Colonic mucosa (tissue), 4 donors: Measurements from ENCODE around the gene PCGF3. TPM values are rescaled to one million over a fixed set of nuclear protein-coding genes. Genes with fewer than 3 reads are reported as not detected.
A peak's percentile ranks its signal among the peaks of the same experiment; 100 is the strongest.
"Not testable (repeated sequence)": the region's sequence is repeated elsewhere in the genome, so short reads cannot be mapped to it uniquely, and the experiment has no call there.

Experiments used
- DNase-seq: peaks from one replicate; pipeline ENCODE4 v3.0.0-alpha.2; 2020
- H3K27ac ChIP-seq: fragments of 200-600 bp; one replicate; pipeline ENCODE4 v1.8.0; 2021
- H3K27me3 ChIP-seq: fragments of 200-600 bp; one replicate; pipeline ENCODE4 v1.8.0; 2021
- H3K36me3 ChIP-seq: fragments of 200-600 bp; one replicate; pipeline ENCODE4 v1.8.0; 2021
- H3K4me1 ChIP-seq: fragments of 200-600 bp; one replicate; pipeline ENCODE4 v1.8.0; 2021; ENCODE audit warnings: mild to moderate bottlenecking
- H3K4me3 ChIP-seq: fragments of 200-600 bp; one replicate; pipeline ENCODE4 v1.8.0; 2021
- H3K9ac ChIP-seq, 2 donors: one replicate each; pipeline ENCODE4 v1.7.0; 2013; ENCODE audit warnings: control low read depth in 2 of 2, low read depth in 2 of 2, low read length in 2 of 2
- H3K9me3 ChIP-seq: fragments of 200-600 bp; one replicate; pipeline ENCODE4 v1.8.0; 2021
- intact Hi-C: fragments of 100-400 bp; cut with DNase I; formaldehyde crosslinking; loops from one replicate; pipeline ENCODE4 v1.14.1; 2022
- total RNA-seq, 2 donors: library from RNA; stranded (reverse); fragmentation: NEBNext Ultra II Directional in 1 of 2; extraction: Animal tissue kit (Norgen Biotek cat#: 25700) in 1 of 2; gene quantifications; one replicate each; pipeline ENCODE4 v1.2.1, GENCODE V29; 2021
- TF ChIP-seq, protein P1 (sequence below): fragments of 200-600 bp; IDR thresholded peaks from one replicate; pipeline ENCODE4 v1.8.0; 2022; ENCODE audit warnings: antibody characterized with exemption, mild to moderate bottlenecking
- donor health status: healthy.
- donor health status: DM: no; HTN: no; CAD: no.
- donor health status: DM: no; HTN: no; CAD: no.

PCGF3 gene
- total RNA-seq, 2 donors from 2014 or later: 50.8 to 53.2 TPM

DNA sequence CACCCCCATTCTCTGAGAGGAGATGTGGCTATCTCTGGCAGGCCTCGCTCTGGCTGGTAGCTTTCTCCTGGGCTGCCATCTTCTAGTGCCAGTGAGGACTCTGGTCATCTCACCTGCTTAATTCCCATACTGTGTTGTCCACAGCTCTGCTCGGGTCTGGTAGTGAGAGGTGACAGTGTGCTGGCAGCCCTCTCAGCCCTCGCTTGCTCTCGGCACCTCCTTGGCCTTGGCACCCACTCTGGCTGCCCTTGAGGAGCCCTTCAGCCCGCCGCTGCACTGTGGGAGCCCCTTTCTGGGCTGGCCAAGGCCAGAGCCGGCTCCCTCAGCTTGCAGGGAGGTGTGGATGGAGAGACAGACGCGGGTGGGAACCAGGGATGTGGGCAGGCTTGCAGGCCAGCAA, 67.6 kb downstream of the PCGF3 start:
- H3K27ac ChIP-seq: no peak overlapping the region
- H3K36me3 ChIP-seq: no peaks in the 10 kb centered on the region
- TF ChIP-seq, protein P1, sequence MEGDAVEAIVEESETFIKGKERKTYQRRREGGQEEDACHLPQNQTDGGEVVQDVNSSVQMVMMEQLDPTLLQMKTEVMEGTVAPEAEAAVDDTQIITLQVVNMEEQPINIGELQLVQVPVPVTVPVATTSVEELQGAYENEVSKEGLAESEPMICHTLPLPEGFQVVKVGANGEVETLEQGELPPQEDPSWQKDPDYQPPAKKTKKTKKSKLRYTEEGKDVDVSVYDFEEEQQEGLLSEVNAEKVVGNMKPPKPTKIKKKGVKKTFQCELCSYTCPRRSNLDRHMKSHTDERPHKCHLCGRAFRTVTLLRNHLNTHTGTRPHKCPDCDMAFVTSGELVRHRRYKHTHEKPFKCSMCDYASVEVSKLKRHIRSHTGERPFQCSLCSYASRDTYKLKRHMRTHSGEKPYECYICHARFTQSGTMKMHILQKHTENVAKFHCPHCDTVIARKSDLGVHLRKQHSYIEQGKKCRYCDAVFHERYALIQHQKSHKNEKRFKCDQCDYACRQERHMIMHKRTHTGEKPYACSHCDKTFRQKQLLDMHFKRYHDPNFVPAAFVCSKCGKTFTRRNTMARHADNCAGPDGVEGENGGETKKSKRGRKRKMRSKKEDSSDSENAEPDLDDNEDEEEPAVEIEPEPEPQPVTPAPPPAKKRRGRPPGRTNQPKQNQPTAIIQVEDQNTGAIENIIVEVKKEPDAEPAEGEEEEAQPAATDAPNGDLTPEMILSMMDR: no peak
- H3K27me3 ChIP-seq: no peaks in the 10 kb centered on the region
- no peak for DNase-seq
- H3K4me1 ChIP-seq: no peaks in the 10 kb centered on the region
- H3K4me3 ChIP-seq: no peak overlapping the region
- H3K9me3 ChIP-seq: no peaks in the 10 kb centered on the region
- no peak overlapping the region for H3K9ac ChIP-seq
- intact Hi-C loops: no loop called here

DNA sequence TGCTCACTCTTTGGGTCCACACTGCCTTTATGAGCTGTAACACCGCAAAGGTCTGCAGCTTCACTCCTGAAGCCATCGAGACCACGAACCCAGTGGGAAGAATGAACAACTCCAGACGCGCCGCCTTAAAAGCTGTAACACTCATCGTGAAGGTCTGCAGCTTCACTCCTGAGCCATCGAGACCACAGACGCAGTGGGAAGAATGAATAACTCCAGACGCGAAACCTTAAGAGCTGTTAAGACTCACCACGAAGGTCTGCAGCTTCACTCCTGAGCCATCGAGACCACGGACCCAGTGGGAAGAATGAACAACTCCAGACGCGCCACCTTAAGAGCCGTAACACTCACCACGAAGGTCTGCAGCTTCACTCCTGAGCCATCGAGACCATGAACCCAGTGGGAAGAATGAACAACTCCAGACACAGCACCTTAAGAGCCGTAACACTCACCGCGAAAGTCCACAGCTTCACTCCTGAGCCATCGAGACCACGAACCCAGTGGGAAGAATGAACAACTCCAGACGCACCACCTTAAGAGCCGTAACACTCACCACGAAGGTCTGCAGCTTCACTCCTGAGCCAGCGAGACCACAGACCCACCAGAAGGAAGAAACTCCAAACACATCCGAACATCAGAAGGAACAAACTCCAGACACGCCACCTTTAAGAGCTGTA, 68.9 kb downstream of the PCGF3 start:
- H3K9me3 ChIP-seq, H3K27me3 ChIP-seq, H3K9ac ChIP-seq, H3K27ac ChIP-seq, DNase-seq, H3K36me3 ChIP-seq, intact Hi-C loops, H3K4me3 ChIP-seq, H3K4me1 ChIP-seq: not testable (repeated sequence)

- H3K27ac ChIP-seq, intact Hi-C loops, H3K4me1 ChIP-seq, H3K9me3 ChIP-seq, H3K4me3 ChIP-seq, H3K9ac ChIP-seq, H3K36me3 ChIP-seq, H3K27me3 ChIP-seq, DNase-seq: not testable (repeated sequence)
Observed at GRCh38 chr4:775485-775884, 69.9 kb downstream of the PCGF3 start.

GRCh38 chr4:776743-777441, 71.3 kb downstream of the PCGF3 start:
- Histone ChIP-seq H3K36me3 (no peaks in the 10 kb centered on the region), H3K27me3 (no peaks in the 10 kb centered on the region), H3K9ac (no peak overlapping the region), H3K27ac (no peak overlapping the region), H3K4me1 (no peaks in the 10 kb centered on the region), H3K4me3 (no peak overlapping the region), H3K9me3 (no peaks in the 10 kb centered on the region)
- TF ChIP-seq, protein P1: no peak
- intact Hi-C loops: no loop called here
- no peak for DNase-seq

GRCh38 chr4:777520-778262, 72.1 kb downstream of the PCGF3 start:
- H3K4me1 ChIP-seq: peaks cover 6% of the 10 kb centered on the region
- TF ChIP-seq, protein P1: no peak
- H3K4me3 ChIP-seq: no peak overlapping the region
- no peaks in the 10 kb centered on the region for H3K9me3 ChIP-seq
- H3K27me3 ChIP-seq: no peaks in the 10 kb centered on the region
- H3K36me3 ChIP-seq: no peaks in the 10 kb centered on the region
- H3K9ac ChIP-seq: no peak overlapping the region
- no peak for DNase-seq
- intact Hi-C loops: no loop called here
- H3K27ac ChIP-seq: no peak overlapping the region

DNA sequence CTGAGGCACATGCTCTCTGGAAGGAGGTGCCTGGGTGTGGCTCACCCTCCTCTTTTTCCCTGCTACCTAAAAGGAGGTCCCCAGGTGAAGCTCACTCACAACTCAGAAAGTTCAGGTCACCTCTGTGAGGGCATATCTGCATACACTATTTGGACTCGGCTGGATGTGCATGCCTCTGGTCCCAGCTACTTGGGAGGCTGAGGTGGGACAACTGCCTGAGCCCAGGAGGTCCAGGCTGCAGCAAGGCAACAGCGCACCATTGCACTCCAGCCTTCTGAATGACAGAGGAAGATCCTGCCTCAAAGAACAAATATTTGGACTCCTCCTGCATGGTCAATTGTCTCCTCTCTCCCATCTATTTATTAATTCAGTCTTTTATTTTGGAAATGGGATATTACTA, 73.9 kb downstream of the PCGF3 start:
- no peak for DNase-seq
- TF ChIP-seq, protein P1: no peak
- H3K27me3 ChIP-seq: no peaks in the 10 kb centered on the region

GRCh38 chr4:780255-780654, 74.6 kb downstream of the PCGF3 start:
- H3K4me1 ChIP-seq, intact Hi-C loops, H3K27me3 ChIP-seq: not testable (repeated sequence)

More for the DNA sequence above, 73.9 kb downstream of the PCGF3 start:
- Histone ChIP-seq H3K4me1 (peaks cover 8% of the 10 kb centered on the region), H3K27ac (no peak overlapping the region), H3K4me3 (no peak overlapping the region), H3K9me3 (no peaks in the 10 kb centered on the region), H3K9ac (no peak overlapping the region), H3K36me3 (no peaks in the 10 kb centered on the region)
- intact Hi-C loops: no loop called here

More at GRCh38 chr4:780255-780654, 74.6 kb downstream of the PCGF3 start:
- Histone ChIP-seq H3K9ac (peak overlapping the region; percentile 94 to 99), H3K4me3 (peak overlapping the region; percentile 98), H3K27ac (peak overlapping the region; percentile 92)
- H3K9me3 ChIP-seq, DNase-seq, H3K36me3 ChIP-seq: not testable (repeated sequence)
